HG03139 (cell line): ENCODE results near the gene GCK.

Experiments
- ATAC-seq: cut with Tn5 transposase; IDR thresholded peaks from one replicate; pipeline ENCODE4 v1.9.1; 2021; ENCODE audit not compliant: unreplicated experiment

The GCK gene

DNA sequence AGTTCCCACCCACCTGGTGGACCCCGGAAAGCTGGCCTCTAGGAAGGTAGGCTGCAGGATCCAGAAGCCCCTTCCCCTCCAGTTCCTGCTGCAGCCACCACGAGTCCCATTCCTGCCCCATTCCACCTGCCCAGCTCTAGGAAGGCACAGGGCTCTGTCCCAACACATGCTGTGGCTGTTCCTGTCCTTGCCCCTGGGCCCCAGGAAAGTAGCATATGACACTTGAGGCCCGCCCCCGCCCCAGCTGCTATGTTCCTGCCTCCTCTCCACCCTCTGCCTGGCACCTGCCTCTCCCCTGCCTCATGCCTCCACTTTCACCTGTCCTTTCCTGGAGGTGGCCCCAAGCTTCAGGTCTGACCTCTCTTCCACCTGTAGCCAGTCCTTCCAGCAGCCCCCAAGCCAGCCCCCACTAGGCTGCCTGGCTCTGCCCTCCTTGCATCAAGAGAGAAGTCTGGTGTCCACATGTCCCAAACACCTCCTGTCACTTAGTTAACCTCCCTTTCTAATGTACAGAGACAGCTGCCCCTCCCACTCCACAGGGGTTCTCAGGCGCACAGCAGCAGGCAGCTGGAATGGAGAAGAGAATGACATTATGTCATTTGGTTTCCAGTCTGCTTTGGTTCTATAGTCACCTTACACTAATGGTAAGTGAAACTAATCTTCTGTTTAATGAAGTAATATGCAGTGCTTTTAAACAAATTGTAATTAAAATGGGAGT, 34.3 kb upstream of the GCK start:
- ATAC-seq: no peak

DNA sequence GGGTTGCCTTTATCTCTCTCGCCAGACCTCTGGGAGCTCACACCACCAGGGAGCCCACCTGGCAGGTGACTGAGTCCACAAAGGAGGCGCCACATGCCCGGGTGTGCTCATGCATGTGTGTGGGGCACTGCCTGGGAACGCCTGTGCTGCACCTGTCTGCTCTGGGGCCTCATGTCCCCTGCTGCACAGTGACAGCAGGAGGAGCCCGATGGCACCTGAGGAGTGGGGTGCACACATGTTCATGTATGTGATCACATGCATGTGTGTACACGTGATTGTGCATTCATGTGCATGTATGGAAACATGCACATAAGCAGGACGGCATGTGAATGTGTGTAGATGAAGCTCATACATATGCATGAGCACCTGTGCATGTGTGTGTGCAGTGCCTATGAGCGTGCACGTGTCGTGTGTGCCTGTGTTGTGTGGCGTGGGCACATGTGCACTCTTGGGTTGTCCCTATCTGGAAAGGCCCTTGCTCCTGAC, 33.6 kb upstream of the GCK start:
- no peak for ATAC-seq

DNA sequence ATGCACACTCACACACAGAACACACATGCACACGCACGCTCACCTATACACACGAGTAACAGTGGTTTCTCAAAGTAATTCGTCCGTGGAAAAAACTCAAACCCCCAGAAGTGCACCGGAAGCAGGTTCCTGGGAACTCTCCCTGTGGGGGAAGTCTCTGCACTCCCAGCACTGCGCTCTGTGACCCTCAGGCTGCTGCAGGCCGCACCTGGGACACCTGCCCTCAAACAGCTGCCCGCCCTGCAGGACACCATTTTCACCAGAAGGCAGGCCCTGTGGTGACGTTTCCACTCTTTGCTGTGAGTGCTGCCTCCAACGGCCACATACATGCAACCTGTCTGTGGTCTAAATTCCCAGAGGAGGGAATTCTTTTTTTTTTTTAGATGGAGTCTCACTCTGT, 32.8 kb upstream of the GCK start:
- no peak for ATAC-seq

DNA sequence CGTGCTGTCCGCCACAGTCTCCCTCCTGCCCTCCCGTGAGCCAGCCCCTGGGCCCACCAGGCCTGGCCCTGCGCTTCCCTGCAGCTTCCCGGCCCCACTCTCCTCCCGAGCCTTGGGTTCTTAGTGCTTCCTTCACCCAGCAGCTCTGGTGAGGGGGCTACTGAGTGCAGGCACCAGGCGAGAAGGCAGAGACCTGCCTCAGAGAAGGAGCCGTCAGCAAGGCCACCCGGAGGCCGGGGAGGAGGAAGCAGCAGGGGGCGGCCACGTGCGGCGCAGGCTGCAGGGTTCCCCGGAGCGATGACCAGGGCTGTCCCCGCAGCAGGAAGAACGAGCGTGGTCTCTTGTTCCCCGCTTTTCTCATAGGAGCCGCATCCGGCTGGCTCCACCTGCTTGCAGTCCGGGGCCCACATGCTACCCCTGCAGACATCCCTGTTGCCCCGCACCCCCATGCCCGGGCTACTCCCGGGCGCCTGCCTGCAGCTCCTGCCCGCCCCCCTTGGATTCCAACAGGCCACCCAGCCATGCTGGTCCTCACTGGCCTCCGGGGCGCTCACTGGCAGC, 32.1 kb upstream of the GCK start:
- ATAC-seq: no peak

DNA sequence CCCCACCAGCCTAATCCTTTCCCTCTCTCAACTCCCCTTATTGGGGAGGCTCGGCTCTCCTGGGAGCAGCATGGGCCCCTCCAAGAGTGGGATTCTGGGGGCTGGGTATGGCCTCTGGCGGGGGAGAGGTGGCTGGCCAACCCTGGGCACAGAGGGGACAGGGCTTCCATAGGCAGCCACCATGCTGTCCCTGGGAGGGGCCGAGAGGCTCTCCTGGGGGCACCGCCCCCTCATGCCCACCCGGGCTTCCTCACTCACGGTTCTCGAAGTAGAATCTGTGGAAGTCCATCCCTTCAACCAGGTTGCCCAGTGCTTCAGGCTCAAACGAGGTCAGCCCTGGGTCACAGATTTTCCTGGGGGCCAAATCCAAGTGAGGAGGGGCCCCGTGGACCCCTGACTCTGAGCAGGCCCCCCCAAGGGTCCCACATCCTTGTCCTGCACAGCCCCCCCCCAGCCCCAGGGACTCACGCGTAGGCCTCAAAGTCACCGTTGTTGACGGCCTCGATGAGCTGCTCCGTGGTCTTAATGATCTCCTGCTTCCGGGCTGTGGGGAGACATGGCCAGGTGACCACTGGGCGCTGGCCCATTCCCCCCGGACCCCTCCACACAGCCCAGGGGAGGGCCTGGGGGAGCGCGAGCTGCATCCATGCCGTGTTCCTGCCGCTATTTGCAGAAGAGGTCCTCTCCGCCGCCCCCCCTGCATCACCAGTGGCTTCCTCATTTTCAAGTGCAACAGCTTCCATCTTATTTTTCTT, 31.3 kb upstream of the GCK start:
- no peak for ATAC-seq

DNA sequence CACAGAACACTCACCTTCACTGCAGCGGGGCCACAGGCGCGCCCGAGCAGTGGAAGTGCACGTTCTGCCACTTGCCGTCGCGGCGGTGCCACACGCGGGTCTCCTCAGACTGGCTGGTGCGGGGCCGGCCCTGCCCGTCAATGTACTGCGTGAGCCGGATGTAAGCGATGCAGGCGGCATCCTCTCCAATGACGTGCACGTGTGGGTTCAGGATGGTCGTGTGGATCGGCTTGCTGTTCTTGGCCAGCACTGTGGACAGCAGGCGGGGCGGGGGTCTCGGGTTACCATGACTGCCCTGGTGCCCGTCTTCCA, 30.8 kb upstream of the GCK start:
- ATAC-seq: no peak

DNA sequence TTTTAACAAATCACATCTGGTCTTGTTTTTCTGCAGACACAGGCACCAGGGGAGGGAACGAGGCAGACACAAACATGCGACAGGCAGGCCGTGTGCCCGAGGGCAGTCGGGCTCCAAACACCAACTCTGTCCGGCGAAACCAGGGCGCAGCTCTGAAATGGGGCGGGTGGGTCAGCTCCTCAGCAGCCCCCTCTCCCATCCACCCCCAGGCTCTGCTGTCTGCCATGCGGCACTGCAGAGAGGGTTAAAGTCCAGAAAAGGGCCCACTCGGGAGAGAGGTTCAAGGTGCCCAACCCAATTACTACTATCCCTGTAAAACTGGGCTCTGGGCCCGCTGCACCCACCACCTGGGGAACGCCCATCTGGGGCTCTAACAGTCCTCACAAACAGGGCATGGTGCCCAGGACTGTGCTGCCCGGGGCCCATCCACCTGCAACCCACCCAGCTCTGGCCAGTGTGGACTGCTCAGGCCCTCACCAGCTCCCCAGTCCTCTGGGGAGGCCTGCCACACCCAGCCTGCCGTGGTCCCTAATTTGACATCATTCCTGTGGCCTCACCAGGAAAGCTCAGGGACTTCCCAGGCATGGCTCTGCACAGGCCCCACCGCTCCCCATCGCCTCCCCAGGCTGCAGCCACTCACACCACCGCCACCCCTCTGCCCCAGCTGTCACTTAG, 30.3 kb upstream of the GCK start:
- ATAC-seq: no peak

DNA sequence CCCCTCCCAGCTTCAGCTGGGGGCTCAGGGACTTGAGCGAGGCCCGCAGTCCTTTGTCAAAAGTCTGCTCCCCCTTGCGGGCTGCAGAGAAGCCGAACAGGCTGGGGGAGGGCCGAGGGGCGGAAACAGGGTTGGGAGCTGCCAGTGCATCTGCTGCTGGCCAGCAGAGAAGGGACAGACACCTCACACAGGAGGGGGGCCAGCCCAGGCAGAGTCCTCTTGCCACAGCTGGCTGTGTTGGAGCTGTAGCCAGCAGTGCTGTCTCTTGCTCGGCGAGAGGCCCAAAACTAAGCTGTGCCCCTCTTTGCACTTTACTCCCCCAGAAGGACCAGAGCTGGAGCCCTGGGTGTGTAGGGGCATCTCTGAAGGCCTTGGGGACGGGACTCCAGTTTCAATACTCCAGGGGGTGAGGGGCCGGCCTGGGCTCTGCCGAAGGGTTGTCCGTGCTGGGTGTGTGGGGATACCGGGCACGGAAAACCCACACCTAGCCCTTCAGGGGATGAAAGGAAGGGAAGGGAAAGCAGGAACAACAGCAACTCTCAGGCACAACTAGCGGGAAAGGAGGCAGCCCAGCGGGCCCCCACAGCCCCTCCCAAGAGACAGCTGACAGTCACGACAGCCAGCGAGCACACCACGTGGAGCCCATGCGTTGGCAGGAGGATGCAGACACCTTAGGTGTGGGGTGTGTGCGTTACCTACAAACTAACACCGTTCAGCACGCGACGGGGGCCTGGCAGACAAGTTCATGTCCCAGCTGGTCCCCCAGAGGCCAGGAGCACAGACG, 29.4 kb upstream of the GCK start:
- no peak for ATAC-seq

DNA sequence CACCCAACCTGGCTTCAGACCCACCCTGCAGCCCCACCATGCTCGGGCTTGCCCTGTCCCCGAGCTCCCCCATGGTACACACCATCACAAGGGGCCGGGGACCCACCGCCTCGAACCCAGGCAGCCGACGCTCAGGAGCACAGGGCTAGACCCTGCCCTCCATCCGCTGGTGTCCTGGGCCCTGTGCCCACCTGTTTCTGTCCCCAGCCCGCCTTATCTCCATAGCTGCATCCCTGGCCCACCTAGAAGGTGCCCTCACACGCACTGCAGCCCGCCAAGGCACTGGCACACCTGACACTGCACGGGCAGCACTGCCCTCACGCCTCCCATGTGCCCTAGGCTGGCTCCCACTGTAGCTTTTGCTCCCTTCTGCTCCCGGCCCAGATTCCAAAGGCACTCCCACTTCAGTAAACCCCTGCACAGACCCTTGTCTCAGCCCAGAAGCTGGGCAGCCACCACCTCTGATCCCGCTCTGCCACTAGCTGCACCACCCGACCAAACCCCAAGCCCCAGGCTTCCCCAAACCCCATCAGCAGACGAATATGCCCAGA, 28.7 kb upstream of the GCK start:
- ATAC-seq: no peak

DNA sequence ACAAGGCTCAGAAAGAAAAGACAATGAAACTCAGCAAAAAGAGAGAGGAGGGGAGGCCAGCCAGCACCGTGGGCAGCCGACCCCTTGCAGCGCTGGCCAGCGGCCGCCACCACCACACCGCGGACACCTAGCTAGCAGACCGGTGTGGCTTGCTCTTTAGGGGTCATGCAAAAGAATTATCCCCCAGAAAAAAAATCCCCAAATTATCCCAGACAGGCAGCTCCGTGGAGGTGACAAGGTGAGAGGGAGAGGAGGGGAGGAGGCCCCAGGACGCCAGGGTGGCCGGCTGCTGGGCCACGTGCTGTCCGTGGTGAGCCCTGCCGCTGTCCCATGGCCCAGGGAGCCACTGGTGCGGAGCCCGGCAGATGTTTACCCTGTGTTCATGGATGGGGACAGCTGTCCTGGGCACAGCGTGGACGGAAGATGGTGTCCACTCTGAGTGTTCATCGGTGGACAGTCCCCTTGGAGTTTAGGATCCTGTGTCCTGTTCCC, 28.0 kb upstream of the GCK start:
- no peak for ATAC-seq

DNA sequence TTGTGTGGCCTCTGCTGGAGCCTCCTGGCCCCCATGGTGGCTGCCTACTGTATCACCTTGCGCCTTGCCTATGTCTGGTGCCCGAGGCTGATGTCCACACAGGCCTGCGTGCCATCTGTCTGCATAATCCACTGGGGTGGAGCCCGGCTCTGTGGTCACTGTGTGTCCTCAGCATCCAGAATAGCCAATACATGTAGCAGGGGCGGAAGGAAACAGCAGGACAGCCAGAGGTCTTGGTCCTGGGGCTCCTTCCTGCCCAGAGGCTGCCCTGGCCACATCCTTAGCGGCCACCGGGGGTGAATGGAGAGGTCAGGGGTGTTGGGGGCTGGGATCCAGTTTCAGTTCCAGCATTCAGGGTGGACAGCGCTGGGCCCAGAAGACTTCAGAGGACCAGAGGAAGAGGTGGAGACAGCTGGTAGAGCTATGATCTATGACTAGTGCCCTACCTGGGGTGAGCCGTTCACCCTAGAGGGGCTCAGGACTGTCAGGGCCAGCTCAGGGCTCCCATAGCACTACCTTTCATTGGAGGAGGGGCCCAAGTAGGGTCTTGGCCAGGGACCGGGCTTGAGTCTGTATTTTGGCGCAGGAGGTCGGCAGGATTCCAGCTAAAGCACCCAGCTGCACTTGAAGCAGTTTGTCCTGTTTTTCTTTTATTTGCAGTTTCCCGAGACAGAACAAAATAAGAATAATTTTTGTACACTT, 27.4 kb upstream of the GCK start:
- ATAC-seq: no peak

DNA sequence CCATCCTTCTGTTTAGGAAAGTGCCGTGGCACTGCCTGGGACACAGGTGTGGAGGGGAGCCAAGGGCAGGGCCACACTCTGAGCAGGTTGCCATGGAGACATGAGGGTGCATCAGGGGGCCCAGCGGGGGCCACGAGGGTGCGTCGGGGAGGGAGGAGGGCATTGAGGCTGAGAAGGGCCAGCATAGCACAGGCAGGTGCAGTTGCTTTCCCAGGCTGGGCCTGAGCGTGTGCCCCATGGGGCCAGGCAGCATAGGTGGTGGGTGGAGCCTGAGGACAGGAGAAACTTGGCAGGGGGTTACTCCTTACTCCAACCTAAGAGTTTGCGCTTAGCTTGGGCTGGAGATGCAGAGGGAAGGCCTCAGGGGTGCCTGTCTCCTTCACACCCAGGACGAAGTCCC, 26.8 kb upstream of the GCK start:
- no peak for ATAC-seq

DNA sequence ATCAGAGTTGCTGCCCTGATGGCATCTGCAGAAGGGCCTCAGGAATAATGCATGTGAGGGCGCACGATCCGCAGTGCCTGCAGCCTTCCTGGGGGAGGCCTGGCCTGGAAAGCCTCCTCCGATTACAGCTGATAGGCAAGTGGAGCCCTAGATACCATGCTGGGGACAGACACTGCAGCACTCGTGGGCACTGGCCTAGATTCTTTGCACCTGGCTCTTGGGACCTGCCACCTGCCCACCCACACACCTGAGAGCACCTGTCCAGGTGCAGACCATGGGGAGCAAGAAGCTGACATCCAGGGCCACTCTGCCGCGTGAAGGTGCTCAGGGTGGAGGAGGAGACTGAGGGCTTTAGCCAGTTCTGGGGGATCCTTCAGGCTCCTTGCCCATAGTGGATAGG, 26.3 kb upstream of the GCK start:
- no peak for ATAC-seq

DNA sequence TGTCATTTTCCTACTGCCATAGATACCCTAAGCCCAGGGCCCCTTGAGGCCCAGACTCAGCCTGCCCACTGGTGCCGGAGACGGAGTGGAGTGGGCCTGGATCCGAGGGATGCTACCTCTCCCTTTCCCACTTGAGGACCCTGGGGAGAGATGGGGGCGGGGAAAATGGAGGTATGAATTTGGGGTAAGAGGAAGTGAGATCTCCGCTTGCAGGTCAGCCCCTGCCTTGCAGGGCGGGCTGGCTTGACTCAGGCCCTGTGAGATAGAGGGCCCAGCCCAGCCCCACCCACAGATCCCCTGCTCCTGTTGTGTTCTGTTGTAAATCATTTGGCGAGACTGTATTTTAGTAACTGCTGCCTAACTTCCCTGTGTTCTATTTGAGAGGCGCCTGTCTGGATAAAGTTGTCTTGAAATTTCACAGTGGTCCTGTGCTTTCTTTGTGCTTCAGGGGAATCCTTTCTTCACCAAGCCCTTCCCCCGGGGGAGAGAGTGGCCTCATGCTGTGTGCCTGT, 24.7 kb upstream of the GCK start:
- no peak for ATAC-seq

DNA sequence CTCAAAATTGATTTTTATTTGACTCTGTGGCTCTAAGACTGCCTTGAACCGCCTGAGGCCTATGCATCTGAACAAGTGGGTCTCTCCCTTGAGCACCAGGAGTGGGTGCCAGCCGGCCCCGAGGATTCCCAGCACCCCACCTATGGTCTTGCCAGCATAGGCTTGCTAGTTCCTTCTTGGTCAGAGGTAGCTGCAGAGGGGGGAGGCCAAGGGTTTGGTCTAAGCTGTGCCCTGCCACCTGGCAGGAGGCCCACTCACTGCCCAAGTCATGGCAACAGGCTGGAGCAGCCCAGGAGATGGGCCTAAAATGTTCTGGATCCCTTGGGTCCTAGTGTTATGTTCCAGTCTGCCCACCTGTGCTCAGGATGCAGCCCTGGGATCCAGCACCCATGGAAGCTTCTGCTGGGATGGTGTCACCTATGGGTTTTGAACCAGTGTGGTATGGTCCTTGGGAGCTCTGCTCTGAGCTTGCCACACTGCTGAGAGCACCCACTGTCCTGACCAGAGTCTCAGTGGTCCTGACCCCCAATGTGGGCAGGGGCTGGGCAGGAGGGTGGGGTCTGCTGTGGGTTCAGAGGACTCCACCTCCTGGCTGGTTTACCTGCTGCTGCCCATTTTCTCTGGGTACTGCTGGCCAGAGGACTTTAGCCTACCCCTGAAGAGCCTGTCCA, 24.1 kb upstream of the GCK start:
- no peak for ATAC-seq

DNA sequence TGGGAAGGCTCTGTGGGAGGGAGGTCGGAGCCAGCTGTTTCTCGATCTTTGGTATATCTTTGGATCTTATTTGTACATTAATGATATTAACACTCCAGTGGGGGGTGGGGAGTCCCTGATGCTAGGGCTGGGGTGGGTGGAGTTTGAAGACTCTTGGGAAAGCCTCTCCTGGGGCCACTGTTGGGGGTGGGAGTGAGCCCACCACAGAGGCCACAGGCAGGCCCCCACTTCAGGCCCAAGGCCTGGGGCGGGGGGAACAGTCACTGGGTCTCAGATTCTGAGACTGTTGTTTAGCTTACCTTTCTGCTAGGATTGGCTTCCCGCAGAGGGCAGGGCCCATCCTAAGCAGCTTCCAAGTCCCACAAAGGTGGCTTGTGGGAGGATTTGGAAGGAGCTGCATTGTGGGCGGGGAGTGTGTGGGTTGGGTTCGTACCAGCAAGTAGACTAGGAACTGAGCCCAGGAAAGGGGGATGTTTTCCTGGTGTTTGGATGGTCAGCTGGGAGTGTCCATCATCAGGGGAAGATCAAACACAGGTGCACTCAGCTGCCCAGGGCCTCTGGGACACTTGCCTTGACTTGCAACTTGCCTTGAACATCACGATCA, 23.4 kb upstream of the GCK start:
- ATAC-seq: no peak

DNA sequence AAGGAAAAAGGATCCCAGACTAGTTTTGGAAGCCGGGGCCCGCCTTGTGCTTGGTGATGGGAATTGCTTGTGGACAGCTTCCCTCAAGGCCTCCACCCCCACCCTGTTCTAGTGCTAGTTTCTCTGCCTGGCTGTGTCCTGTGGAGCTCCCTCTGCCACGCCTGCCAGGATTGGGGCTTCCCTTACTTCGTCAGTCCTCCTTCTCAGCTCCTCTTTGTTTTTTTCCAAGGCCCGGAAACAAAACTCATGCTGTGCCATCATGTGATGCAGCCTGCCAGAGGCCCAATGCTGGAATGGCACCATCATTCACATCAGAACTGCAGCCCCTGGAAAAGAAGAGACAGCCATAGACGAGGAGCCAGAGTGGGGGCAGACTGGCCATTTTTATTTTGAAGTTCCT, 22.8 kb upstream of the GCK start:
- no peak for ATAC-seq

DNA sequence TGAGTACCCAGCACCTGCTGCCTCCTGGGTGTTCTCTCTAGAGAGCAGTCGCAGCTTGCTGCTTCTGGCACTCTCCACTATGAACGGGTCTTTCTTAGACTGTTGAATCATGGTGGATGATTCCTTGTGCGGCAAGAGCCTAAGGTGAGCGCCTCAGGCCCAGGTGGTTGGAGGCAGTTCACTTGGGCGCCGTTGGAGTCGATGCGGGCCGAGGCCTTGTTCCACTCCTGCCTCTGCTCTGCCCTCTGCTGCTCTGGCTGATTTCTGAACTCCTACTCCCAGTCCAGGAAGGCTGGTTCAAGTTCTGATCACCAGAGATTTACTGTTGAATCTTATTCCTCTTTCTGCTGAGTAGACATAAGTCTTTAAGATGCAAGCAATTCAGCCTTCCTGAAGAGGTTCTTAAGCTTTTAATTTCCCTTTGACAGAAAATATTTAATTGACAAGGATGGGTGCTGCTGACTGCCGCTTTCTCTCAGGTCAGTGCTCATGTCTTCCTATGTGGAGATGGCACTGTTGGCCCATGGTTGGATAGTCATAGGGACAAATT, 22.0 kb upstream of the GCK start:
- no peak for ATAC-seq

DNA sequence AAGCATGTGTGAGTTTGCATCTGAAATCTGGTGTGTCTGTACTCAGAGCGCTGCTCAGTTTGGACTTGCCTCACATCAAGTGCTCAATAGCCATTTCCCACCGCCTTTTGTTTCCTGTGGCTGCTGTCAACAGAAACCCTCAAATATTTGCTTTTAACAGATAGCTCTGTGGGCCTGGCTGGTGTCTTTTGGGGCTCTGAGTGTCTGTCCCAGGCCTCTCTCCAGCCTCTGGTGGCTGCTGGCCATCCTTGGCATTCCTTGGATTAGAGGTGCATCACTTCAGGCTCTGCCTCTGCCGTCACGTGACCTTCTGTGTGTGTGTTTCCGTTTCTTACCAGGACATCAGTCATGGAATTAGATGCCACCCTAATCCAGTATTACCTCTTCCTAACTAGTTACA, 20.9 kb upstream of the GCK start:
- no peak for ATAC-seq
